GM10266 (cell line): Measurements from ENCODE around the gene FOXJ3.
A peak's percentile ranks its signal among the peaks of the same experiment; 100 is the strongest.

Experiments
- DNase-seq: peaks from one replicate; pipeline ENCODE4 v3.0.0; 2012; ENCODE audit errors: extremely low spot score
- TF ChIP-seq, protein P1 (sequence below): IDR thresholded peaks from 2 replicates; pipeline ENCODE4 v1.5.1; 2012; ENCODE audit warnings: mild to moderate bottlenecking, low read depth; ENCODE audit not compliant: control insufficient read depth, insufficient read depth; ENCODE audit errors: missing control alignments

The FOXJ3 gene

DNA sequence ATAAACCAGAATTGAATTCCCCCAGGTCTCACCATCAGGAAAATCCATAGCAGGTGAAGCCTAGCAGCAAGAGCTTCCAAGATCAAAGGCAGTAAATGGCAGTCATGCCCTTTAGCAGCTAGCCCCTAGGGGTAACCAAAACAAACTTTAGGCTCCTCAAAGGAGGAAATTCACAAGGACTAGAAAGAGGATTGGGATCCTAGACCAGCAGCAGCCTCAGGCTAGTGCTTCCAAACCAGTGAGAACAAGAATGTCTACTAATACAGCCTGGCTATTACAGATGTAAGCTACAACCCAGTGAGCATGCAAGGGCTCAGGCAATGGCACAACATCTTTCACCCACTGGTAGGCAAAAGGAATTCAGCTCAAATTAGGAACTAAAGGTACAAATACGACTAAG lies 34.4 kb upstream of the FOXJ3 start:
- no peak for DNase-seq
- TF ChIP-seq, protein P1, sequence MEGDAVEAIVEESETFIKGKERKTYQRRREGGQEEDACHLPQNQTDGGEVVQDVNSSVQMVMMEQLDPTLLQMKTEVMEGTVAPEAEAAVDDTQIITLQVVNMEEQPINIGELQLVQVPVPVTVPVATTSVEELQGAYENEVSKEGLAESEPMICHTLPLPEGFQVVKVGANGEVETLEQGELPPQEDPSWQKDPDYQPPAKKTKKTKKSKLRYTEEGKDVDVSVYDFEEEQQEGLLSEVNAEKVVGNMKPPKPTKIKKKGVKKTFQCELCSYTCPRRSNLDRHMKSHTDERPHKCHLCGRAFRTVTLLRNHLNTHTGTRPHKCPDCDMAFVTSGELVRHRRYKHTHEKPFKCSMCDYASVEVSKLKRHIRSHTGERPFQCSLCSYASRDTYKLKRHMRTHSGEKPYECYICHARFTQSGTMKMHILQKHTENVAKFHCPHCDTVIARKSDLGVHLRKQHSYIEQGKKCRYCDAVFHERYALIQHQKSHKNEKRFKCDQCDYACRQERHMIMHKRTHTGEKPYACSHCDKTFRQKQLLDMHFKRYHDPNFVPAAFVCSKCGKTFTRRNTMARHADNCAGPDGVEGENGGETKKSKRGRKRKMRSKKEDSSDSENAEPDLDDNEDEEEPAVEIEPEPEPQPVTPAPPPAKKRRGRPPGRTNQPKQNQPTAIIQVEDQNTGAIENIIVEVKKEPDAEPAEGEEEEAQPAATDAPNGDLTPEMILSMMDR, result no peak

DNA sequence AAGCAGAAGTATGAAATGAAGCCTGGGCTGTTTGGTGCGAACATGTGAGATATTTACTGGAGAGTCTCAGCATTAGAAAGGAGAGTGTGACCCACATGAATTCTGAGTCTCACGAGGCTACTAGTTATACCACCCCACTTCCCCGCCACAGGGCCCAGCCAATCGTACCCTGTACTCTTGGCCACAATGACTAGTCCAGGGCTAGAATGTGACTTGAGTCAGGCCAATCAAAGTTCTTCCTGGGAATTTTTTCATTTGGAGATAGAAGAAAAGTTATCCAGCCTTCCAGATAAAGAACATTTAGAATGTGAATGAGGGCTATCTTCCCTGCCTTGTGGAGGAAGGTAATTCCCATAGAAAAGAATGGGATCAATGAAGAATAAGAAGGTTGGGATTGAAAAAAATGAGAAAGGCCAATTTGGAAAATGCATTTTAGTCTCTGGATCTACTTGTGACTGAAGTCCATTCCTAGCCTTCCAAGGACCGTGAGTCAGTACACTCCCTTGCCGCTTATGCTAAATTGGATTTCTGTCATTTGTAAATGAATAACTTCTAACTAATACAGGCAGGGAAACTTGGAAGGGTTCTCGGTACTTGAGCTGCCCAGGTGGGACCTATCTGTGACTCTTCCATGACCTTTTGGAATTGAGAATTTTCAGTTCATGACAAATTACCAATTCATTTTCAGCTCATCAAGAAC lies 33.2 kb upstream of the FOXJ3 start:
- TF ChIP-seq, protein P1, result no peak
- no peak for DNase-seq

DNA sequence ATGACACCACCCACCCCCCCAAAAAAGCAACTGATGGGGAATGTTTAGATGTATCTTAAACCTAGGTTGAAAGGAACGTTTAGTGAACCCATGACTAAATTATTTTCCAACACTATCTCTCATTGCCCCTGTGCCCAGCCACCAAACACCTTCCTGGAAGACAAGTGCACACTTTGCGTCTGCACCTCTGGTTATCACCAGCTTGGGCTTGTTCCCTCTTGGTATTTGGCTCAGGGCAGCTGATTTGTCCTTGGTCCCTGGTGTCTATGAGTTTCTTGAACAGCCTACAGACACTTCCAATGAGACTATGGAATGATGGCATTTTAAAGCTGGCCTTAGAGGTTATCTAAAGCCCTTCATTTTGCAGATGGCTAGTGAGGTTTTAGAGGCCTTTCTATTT lies 30.1 kb upstream of the FOXJ3 start:
- no peak for DNase-seq
- TF ChIP-seq, protein P1, result no peak

DNA sequence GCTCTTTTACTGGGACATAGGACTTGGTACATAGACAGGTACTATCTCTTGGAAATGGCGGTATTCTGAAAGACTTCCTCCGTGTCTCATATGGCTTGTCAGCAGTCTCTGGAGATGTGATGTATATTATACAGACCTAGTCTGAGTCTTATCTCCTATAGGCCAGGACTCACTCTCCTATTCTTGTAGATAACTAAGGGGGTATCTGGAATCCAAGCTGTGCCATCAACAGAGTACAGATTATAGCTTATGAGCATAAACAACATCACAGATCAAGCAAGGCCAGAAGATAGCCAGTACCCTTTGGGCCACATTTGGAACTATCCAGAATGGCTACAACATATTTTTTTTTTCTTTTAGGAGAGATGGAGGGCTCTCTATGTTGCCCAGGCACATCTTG lies 29.5 kb upstream of the FOXJ3 start:
- TF ChIP-seq, protein P1, result no peak

DNA sequence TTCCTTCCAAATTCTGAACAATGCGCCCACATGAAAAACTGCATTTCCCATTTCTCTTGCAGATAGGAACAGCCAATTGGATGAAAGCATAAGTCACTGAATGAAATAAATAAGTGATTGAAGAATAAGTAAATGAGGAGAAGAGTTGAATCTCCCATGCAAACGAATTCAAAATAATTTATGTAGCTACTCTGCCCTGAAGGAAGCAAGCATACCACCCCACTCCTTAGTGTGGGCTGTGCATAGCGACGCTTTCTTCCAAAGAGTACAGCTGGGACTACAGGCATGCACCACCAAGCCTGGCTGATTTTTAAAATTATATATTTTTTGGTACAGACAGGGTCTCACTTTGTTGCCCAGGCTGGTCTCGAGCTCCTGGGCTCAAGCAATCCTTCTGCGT lies 29.1 kb upstream of the FOXJ3 start:
- TF ChIP-seq, protein P1, result no peak

More for the DNA sequence above, 29.5 kb upstream of the FOXJ3 start:
- DNase-seq, result no peak

DNA sequence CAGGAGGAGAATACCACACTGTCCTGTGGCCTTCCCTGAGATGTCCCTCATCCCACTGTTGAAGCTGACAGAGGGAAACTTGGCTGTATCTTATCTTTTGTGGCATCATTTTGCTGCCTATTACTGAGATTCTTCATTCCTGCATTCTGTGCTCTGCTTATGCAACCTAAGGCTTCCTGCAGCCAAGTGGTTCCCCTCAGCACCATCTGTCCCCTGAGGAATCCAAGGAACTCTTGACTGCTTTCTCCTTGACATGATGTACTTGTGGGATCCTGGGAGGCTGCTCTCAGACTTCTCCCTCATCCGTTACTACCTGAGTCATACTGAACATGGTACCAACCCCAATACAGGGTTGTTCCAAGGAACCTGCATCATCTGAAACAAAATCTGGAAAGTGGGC lies 24.4 kb upstream of the FOXJ3 start:
- TF ChIP-seq, protein P1, result no peak
- no peak for DNase-seq

More for the DNA sequence above, 29.1 kb upstream of the FOXJ3 start:
- no peak for DNase-seq

DNA sequence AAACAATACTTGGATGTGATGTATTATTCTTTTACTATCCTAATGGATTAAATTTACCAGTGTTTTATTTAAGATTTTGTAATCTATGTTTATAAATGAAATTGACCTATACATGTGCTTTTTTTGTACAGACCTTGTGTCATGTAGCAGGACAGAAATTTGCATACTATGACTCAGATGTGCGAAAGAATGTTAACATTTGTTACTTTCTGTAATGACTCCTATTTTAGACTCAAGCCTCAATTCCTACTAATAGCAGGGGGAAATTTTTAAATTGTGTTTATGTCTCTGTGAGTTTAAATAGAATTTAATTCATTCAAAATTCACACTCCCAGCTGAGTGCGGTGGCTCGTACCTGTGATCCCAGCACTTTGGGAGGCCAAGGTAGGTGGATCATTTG lies 23.8 kb upstream of the FOXJ3 start:
- DNase-seq, result peak; percentile 66
- TF ChIP-seq, protein P1, result no peak
